GM23248 (cell line): Measurements from ENCODE around the gene FTH1. TPM values are rescaled to one million over a fixed set of nuclear protein-coding genes. Genes with fewer than 3 reads are reported as not detected.

Source experiments
- DNase-seq: peaks from one replicate; pipeline ENCODE4 v3.0.0-alpha.2; 2015
- H2AFZ ChIP-seq: fragments of 200-600 bp; sonication (generic); 2 replicates; pipeline ENCODE4 v1.6.1; 2016; ENCODE audit warnings: antibody characterized with exemption
- H3F3A ChIP-seq: fragments of 200-600 bp; sonication (generic); 2 replicates; pipeline ENCODE4 v1.6.1; 2016; ENCODE audit warnings: mild to moderate bottlenecking, antibody characterized with exemption, mixed run types; ENCODE audit not compliant: insufficient read depth
- H3K27ac ChIP-seq: fragments of 200-600 bp; sonication (generic); 2 replicates; pipeline ENCODE4 v1.5.1; 2016; ENCODE audit warnings: mild to moderate bottlenecking
- H3K27me3 ChIP-seq: fragments of 200-600 bp; sonication (generic); replicated peaks from 2 replicates; pipeline ENCODE4 v1.6.1; 2016; ENCODE audit warnings: mild to moderate bottlenecking; ENCODE audit not compliant: insufficient read depth
- H3K36me3 ChIP-seq: fragments of 200-600 bp; sonication (generic); 2 replicates; pipeline ENCODE4 v1.6.1; 2016; ENCODE audit warnings: low read depth, mild to moderate bottlenecking
- H3K4me1 ChIP-seq: fragments of 200-600 bp; sonication (generic); 2 replicates; pipeline ENCODE4 v1.6.1; 2016; ENCODE audit warnings: mild to moderate bottlenecking; ENCODE audit not compliant: insufficient read depth
- H3K4me2 ChIP-seq: fragments of 200-600 bp; sonication (generic); one replicate; pipeline ENCODE4 v1.6.1; 2016; ENCODE audit warnings: mild to moderate bottlenecking; ENCODE audit not compliant: unreplicated experiment
- H3K4me3 ChIP-seq: fragments of 200-600 bp; sonication (generic); 2 replicates; pipeline ENCODE4 v1.5.1; 2016; ENCODE audit warnings: mild to moderate bottlenecking
- H3K79me2 ChIP-seq: fragments of 200-600 bp; sonication (generic); 2 replicates; pipeline ENCODE4 v1.6.1; 2016; ENCODE audit warnings: mild to moderate bottlenecking; ENCODE audit not compliant: insufficient read depth
- H3K9ac ChIP-seq: fragments of 200-600 bp; sonication (generic); 2 replicates; pipeline ENCODE4 v1.6.1; 2016; ENCODE audit warnings: mild to moderate bottlenecking
- H3K9me2 ChIP-seq: fragments of 200-600 bp; sonication (generic); 2 replicates; pipeline ENCODE4 v1.6.1; 2016; ENCODE audit warnings: mixed run types, mild to moderate bottlenecking, moderate library complexity; ENCODE audit not compliant: insufficient read depth
- H3K9me3 ChIP-seq: fragments of 200-600 bp; sonication (generic); one replicate; pipeline ENCODE4 v1.6.1; 2017; ENCODE audit warnings: low read depth
- H4K20me1 ChIP-seq: fragments of 200-600 bp; sonication (generic); 2 replicates; pipeline ENCODE4 v1.6.0; 2016; ENCODE audit not compliant: insufficient read depth
- EZH2 ChIP-seq: fragments of 200-600 bp; sonication (generic); IDR thresholded peaks from 2 replicates; pipeline ENCODE4 v1.6.1; 2018; ENCODE audit warnings: antibody characterized with exemption, mild to moderate bottlenecking; ENCODE audit not compliant: insufficient read depth, poor library complexity, severe bottlenecking
- EZH2phosphoT487 ChIP-seq: fragments of 200-600 bp; sonication (generic); IDR thresholded peaks from 2 replicates; pipeline ENCODE4 v1.6.1; 2018; ENCODE audit warnings: antibody characterized with exemption, moderate library complexity, mild to moderate bottlenecking, low read depth; ENCODE audit not compliant: insufficient read depth
- WGBS, 2 experiments: methylation state at CpG; one replicate each; pipeline ENCODE4 v1.1.6; 2015 to 2017; ENCODE audit warnings: low lambda C conversion rate in 2 of 2, low coverage in 1 of 2; ENCODE audit errors: missing lambda C conversion rate in 2 of 2; 5-methylcytosine and 5-hydroxymethylcytosine counted together
- in situ Hi-C: fragments of 300-500 bp; cut with MboI; formaldehyde crosslinking; loops from 2 replicates; pipeline ENCODE4 v1.15.0; 2020
- polyA plus RNA-seq: library from polyadenylated mRNA; unstranded; fragments of >200 nt; fragmentation: Nextera tagmentation; extraction: Ambion mirVana; gene quantifications from 2 replicates; pipeline ENCODE4 v1.2.1, GENCODE V29; 2016
- total RNA-seq: library from RNA; depleted of rRNA; stranded (reverse); fragments of >200 nt; shearing (Covaris generic); gene quantifications from 2 replicates; pipeline ENCODE4 v1.2.3, GENCODE V29; 2014

The FTH1 gene
- total and polyA plus RNA-seq, 2 experiments from 2014 or later: 473 to 10,305 TPM

GRCh38 chr11:61946894-61947293 is 20.5 kb downstream of the FTH1 start:
- H3K9me2 ChIP-seq: no peaks in the 10 kb centered on the region
- H3K27me3 ChIP-seq: no peaks in the 10 kb centered on the region
- no peak for DNase-seq
- H3K36me3 ChIP-seq: no peaks in the 10 kb centered on the region
- 92 to 97% methylated on average over 5 of the region's 5 CpGs for WGBS, 2 experiments
- H3K4me2 ChIP-seq: no peak overlapping the region
- in situ Hi-C loops: loop anchor here (10.0 kb wide), 1 partner anchor 62 kb away; no protein-coding TSS in a partner anchor
- no peaks in the 10 kb centered on the region for H3K79me2 ChIP-seq
- H3K9me3 ChIP-seq: no peaks in the 10 kb centered on the region
- H3F3A ChIP-seq: no peaks in the 10 kb centered on the region
- no peak overlapping the region for H3K4me3 ChIP-seq
- H3K9ac ChIP-seq: no peak overlapping the region
- no peak overlapping the region for H3K27ac ChIP-seq
- H4K20me1 ChIP-seq: no peaks in the 10 kb centered on the region
- H3K4me1 ChIP-seq: peaks cover 21% of the 10 kb centered on the region
- TF ChIP-seq EZH2phosphoT487 (no peak), EZH2 (no peak)
- H2AFZ ChIP-seq: no peak overlapping the region

- H3K9ac ChIP-seq: no peak overlapping the region
- H3F3A ChIP-seq: no peaks in the 10 kb centered on the region
- in situ Hi-C loops: loop anchor here (10.0 kb wide), 1 partner anchor 60 kb away; no protein-coding TSS in a partner anchor
- H3K27me3 ChIP-seq: no peaks in the 10 kb centered on the region
- H3K36me3 ChIP-seq: no peaks in the 10 kb centered on the region
- H4K20me1 ChIP-seq: no peaks in the 10 kb centered on the region
- H2AFZ ChIP-seq: no peak overlapping the region
- TF ChIP-seq EZH2phosphoT487 (no peak), EZH2 (no peak)
- DNase-seq: no peak
- H3K9me3 ChIP-seq: no peaks in the 10 kb centered on the region
- no peak overlapping the region for H3K4me2 ChIP-seq
- no peak overlapping the region for H3K27ac ChIP-seq
- no peaks in the 10 kb centered on the region for H3K9me2 ChIP-seq
- peaks cover 20% of the 10 kb centered on the region for H3K4me1 ChIP-seq
- H3K79me2 ChIP-seq: no peaks in the 10 kb centered on the region
- whole genome bisulfite sequencing, 2 experiments: 92 to 95% methylated on average over 13 of the region's 13 CpGs
- H3K4me3 ChIP-seq: no peak overlapping the region
Measured at GRCh38 chr11:61945191-61945590, 22.2 kb downstream of the FTH1 start.

GRCh38 chr11:61940466-61940865 is 27.0 kb downstream of the FTH1 start:
- Histone ChIP-seq H3K27me3 (no peaks in the 10 kb centered on the region; the same call in 1 of the 2 replicates), H3K4me1 (no peaks in the 10 kb centered on the region), H3K27ac (no peak overlapping the region), H3K79me2 (no peaks in the 10 kb centered on the region), H3K9ac (no peak overlapping the region), H2AFZ (no peak overlapping the region), H4K20me1 (no peaks in the 10 kb centered on the region), H3K4me3 (no peak overlapping the region), H3F3A (no peaks in the 10 kb centered on the region), H3K9me3 (no peaks in the 10 kb centered on the region), H3K9me2 (no peaks in the 10 kb centered on the region), H3K36me3 (no peaks in the 10 kb centered on the region), H3K4me2 (no peak overlapping the region)
- in situ Hi-C loops: loop anchor here (10.0 kb wide), 1 partner anchor 56 kb away; no protein-coding TSS in a partner anchor
- TF ChIP-seq EZH2phosphoT487 (no peak), EZH2 (no peak)
- 76 to 81% methylated on average over 10 of the region's 10 CpGs for WGBS, 2 experiments
- no peak for DNase-seq

- no peak overlapping the region for H2AFZ ChIP-seq
- no peaks in the 10 kb centered on the region; the same call in 1 of the 2 replicates for H3K27me3 ChIP-seq
- H3K4me2 ChIP-seq: no peak overlapping the region
- no peaks in the 10 kb centered on the region for H4K20me1 ChIP-seq
- no peaks in the 10 kb centered on the region for H3K79me2 ChIP-seq
- no peaks in the 10 kb centered on the region for H3K9me3 ChIP-seq
- in situ Hi-C loops: no loop called here
- no peaks in the 10 kb centered on the region for H3K36me3 ChIP-seq
- no peak overlapping the region for H3K27ac ChIP-seq
- no peak overlapping the region for H3K4me3 ChIP-seq
- H3F3A ChIP-seq: no peaks in the 10 kb centered on the region
- no peak for DNase-seq
- H3K9ac ChIP-seq: no peak overlapping the region
- TF ChIP-seq EZH2phosphoT487 (no peak), EZH2 (no peak)
- no peaks in the 10 kb centered on the region for H3K9me2 ChIP-seq
- WGBS, 2 experiments: 39 to 44% methylated on average over 2 of the region's 2 CpGs
- H3K4me1 ChIP-seq: no peaks in the 10 kb centered on the region
Measured at GRCh38 chr11:61935861-61936260, 31.6 kb downstream of the FTH1 start.

- H3K27me3 ChIP-seq: no peaks in the 10 kb centered on the region
- no peak overlapping the region for H3K4me2 ChIP-seq
- in situ Hi-C loops: no loop called here
- DNase-seq: no peak
- H3K79me2 ChIP-seq: no peaks in the 10 kb centered on the region
- TF ChIP-seq EZH2phosphoT487 (no peak), EZH2 (no peak)
- H3K9me2 ChIP-seq: no peaks in the 10 kb centered on the region
- H3K9ac ChIP-seq: no peak overlapping the region
- no peaks in the 10 kb centered on the region for H4K20me1 ChIP-seq
- H2AFZ ChIP-seq: no peak overlapping the region
- H3K4me3 ChIP-seq: no peak overlapping the region
- no peaks in the 10 kb centered on the region for H3K36me3 ChIP-seq
- H3K9me3 ChIP-seq: no peaks in the 10 kb centered on the region
- H3K27ac ChIP-seq: no peak overlapping the region
- 85 to 89% methylated on average over 3 of the region's 3 CpGs for WGBS, 2 experiments
- no peaks in the 10 kb centered on the region for H3F3A ChIP-seq
- H3K4me1 ChIP-seq: no peaks in the 10 kb centered on the region
Measured at GRCh38 chr11:61930933-61931332, 36.5 kb downstream of the FTH1 start.
